ENCODE results near the gene PRR14L.
A peak's percentile ranks its signal among the peaks of the same experiment; 100 is the strongest.
"Not testable (repeated sequence)": the region's sequence is repeated elsewhere in the genome, so short reads cannot be mapped to it uniquely, and the experiment has no call there.

Gene PRR14L

GRCh38 chr22:31681349-31682345 lies 68.3 kb downstream of the PRR14L start:
- DNase-seq = no peak

DNA sequence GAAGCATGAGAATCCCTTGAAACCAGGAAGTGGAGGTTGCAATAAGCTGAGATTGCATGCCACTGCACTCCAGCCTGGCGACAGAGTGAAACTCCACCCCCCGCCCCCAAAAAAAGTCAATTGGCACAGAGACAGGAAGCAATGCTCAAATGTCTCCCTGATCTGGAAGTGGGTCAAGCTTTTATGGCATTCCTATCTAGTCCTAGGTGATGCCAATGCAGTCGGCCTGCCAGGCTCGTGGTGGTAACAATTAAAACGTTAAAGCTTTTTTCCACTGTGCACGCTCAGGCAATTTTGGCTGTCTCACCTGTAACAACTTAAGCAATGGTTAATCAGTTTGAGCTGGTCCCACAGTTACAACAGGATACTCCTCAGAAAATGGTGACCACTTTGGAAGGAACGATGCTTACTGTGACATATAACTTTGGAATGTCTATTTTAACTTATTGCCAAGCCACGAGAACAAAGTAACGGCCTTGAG lies 69.0 kb downstream of the PRR14L start:
- peak; percentile 19 for DNase-seq

GRCh38 chr22:31678748-31679147 lies 71.2 kb downstream of the PRR14L start:
- DNase-seq = no peak

- peak; percentile 97 for DNase-seq
Observed at GRCh38 chr22:31676700-31677099, 73.2 kb downstream of the PRR14L start.

- peak; percentile 88 for DNase-seq
Observed at GRCh38 chr22:31674219-31674618, 75.7 kb downstream of the PRR14L start.

GRCh38 chr22:31668849-31669248 lies 81.1 kb downstream of the PRR14L start:
- not testable (repeated sequence) for DNase-seq

- no peak for DNase-seq
Observed at GRCh38 chr22:31662668-31663037, 87.3 kb downstream of the PRR14L start.

DNA sequence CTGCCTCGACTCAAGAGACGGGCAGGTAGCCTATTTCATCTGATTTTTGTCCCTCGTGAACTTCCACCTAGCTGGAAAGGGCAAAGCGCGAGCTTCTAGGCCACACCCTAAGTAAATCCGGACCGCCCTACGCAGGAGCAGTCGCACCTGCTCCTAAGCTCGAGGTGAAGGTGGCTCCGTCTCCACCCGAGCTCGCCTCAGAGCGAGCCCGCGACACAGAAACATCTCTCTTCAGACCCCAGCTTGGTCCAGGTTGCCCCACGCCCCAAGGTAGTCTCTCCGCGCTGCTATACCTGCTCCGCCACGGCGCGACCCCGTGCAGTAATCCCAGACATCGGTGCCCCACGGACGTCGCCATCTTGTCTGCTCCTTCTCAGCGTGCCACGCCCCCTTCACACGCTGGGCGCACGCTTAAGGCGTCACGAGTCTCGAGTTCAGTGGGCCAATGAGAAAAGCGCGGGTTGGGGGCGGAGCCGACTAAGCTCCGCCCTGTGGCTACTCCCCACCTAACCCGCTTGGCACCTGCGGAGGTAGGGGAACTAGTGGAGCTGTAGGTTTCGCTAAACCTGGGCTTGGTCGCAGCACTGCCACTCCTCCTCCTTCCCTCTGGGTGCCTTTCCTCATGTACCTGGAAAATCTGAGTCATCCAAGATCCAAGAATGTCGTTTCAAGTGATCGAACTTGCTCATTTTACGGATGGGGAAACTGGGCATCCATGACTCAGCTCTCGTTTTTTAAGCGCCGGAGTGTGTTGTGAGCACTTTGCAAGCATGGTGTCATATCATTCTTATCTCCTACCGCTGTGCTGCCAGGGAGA lies 87.9 kb downstream of the PRR14L start, which contains the start of gene PISD:
TSS of gene PISD (minus strand) at position 365 of the 817 bp plus-strand sequence. CDS start at position 358, 7 bp downstream.
- DNase-seq = peak; percentile 95

DNA sequence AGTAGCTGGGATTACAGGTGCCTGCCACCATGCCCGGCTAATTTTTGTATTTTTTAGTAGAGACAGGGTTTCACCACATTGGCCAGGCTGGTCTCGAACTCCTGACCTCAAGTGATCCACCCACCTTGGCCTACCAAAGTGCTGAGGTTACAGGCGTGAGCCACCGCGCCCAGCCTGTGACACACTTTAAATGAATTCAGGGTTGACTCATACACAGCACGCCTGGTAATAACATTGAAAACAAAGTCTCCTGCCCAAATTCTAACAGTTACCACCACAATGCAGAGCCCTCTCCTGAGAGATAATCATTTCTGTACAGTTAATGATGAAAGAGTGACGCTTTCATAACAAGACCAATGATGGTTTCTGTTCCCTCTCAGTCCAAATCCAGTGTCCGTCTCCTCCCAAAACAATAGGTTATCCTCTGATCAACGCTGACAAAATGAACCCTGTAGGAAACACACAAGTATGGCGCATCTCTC lies 89.0 kb downstream of the PRR14L start:
- DNase-seq = peak; percentile 90

- DNase-seq = no peak
Observed at GRCh38 chr22:31659246-31659645, 90.7 kb downstream of the PRR14L start.

GRCh38 chr22:31654408-31654807 lies 95.5 kb downstream of the PRR14L start:
- DNase-seq = no peak

DNA sequence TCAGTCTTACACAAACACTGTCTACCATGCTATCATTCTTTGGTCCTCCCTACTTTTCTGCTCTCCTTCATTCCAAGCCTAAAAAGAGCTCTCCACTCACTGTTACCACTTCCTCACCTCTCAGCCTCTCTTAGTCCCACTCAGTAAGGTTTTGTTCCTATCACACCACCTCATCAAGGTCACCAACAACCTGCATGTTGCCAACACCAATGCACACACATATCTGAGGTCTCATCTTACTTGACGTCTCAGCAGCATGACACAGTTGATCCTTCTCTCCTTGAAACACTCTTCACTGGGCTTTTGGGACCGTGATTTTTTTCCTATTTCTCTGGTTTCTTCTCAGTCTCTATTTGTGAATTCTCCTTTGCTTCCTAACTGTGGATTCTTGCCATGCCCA lies 96.0 kb downstream of the PRR14L start:
- DNase-seq = no peak

GRCh38 chr22:31652911-31653684 lies 96.8 kb downstream of the PRR14L start:
- DNase-seq = no peak

DNA sequence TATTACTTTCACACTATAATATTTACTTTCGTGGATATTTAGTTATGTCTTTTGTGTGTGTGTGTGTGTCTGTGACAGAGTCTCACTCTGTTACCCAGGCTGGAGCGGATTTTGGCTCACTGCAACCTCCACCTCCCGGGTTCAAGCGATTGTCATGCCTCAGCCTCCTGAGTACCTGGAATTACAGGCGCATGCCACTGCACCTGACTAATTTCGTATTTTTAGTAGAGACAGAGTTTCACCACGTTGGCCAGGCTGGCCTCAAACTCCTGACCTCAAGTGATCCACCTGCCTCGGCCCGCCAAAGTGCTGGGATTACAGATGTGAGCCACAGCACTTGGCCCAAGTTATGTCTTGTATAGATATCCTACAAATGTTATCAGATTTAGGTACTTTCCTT lies 97.8 kb downstream of the PRR14L start:
- no peak for DNase-seq

DNA sequence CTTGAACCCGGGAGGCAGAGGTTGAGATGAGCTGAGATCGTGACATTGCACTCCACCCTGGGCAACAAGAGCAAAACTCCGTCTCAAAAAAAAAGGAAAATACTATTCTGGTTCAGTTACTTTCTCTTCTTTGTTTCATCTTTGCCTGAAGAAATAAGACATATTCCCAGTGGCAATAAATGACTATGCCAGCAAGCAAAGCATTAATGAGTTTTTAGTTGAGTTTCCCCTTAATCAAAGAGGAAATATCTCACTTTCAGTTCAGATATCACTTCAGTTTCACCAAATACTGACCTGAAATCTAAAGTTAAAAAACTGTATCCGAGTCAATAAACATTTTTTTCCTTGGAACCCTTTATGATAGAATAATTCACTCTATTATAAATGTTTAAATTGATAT lies 98.3 kb downstream of the PRR14L start:
- DNase-seq = no peak

GRCh38 chr22:31650391-31650790 lies 99.5 kb downstream of the PRR14L start:
- peak; percentile 31 for DNase-seq

DNA sequence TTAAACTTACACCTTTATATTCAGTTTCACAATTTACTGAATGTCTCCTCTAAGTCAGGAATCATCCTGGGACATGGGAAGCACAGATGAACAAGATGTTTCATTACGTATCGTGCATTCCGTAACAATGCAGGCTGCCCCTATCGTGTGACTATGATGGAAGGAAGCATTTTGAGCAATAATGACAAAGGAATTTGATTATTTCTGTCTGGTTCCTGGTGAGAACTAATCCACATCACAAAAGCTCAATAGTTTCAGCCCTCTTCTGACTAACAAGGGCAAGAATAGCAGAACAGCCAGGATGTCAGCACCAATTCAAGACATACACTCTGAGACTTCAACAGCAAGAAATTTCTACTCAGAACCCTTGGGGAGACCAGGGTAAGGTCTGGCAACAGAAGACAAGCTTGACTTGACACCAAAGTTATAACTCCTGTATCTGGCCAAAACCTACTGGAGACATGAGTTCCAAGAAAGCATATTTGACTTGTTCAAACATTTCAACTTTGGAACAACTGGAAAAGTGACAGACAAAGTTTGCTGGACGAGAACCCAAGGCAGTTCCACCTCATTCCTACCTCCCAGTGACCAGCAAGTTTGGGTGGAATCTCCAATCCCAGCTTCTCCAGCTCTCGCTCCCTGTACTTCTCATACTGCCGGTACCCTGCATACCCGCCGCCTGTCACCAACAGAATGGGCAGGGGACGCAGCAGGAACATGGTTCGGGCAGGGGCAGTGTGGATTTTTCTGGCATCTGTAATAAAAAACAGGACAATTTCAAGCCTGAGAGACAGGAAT lies 102.2 kb downstream of the PRR14L start:
- DNase-seq = no peak

DNA sequence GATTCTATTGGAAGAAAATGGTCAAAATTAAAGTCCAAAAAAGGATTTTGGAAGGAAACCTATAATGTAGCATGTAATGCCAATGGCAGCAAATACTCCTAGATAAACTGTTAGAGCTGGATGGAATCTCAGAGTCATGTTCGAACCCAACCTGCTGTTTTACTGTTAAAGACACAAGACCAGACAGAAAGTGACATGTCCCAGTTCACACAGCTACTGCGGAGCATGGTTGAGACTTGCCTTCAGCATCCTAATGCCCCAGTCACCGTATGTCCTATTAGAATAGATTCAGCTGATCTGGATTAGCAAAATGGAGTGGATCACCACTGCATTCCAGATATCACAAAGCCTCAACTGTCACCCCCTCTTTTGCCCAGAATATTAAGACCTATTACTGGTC lies 102.9 kb downstream of the PRR14L start:
- no peak for DNase-seq

- no peak for DNase-seq
Observed at GRCh38 chr22:31646186-31647019, 103.5 kb downstream of the PRR14L start.

GRCh38 chr22:31639436-31640039 lies 110.4 kb downstream of the PRR14L start:
- DNase-seq = peak; percentile 7

Measured in MV-4-11 (cell line).